HL-60 (cell line): ENCODE data around the gene CEP20.

ENCODE experiments used
- CTCF ChIP-seq: IDR thresholded peaks from one replicate; pipeline ENCODE4 v1.5.1; 2011; ENCODE audit warnings: low read length, control low read depth, inconsistent platforms; ENCODE audit not compliant: insufficient read depth
- GABPA ChIP-seq: IDR thresholded peaks from 2 replicates; pipeline ENCODE4 v1.6.1; 2012; ENCODE audit warnings: low read depth
- POLR2AphosphoS5 ChIP-seq: IDR thresholded peaks from 2 replicates; pipeline ENCODE4 v1.6.1; 2012; ENCODE audit warnings: low read depth
- REST ChIP-seq: IDR thresholded peaks from 2 replicates; pipeline ENCODE4 v1.6.1; 2012; ENCODE audit warnings: low read depth; ENCODE audit not compliant: insufficient replicate concordance

GRCh38 chr16:15886078-15886477 is 2.3 kb downstream of the CEP20 start:
- TF ChIP-seq POLR2AphosphoS5 (no peak), CTCF (no peak), REST (no peak), GABPA (no peak)
